ENCODE results near the gene NPW. TPM values are rescaled to one million over a fixed set of nuclear protein-coding genes. Genes with fewer than 3 reads are reported as not detected.

The NPW gene
- total RNA-seq, 1 donor from 2014 or later = 5.0 TPM

- H3K36me3 Mint-ChIP-seq (ENCODE audit: insufficient read depth) = peaks cover 6% of the 10 kb centered on the region
- no peak for DNase-seq (ENCODE audit: low spot score, unreplicated experiment)
- peaks cover 5% of the 10 kb centered on the region for H3K4me1 Mint-ChIP-seq (ENCODE audit: low read depth)
- H3K9me3 Mint-ChIP-seq (ENCODE audit: low read depth) = no peaks in the 10 kb centered on the region
- H3K4me3 Mint-ChIP-seq (ENCODE audit: low read depth) = no peak overlapping the region
- no peak for TF ChIP-seq CTCF (IDR thresholded peaks at IDR 0.05; ENCODE audit: unreplicated experiment)
- H3K27ac Mint-ChIP-seq = no peak overlapping the region
- H3K27me3 Mint-ChIP-seq = no peaks in the 10 kb centered on the region
These were observed 18.6 kb upstream of the NPW start for GRCh38 chr16:2001035-2001434.

- Mint-ChIP-seq H3K36me3 (ENCODE audit: insufficient read depth) (peaks cover 6% of the 10 kb centered on the region), H3K9me3 (ENCODE audit: low read depth) (no peaks in the 10 kb centered on the region), H3K27me3 (no peaks in the 10 kb centered on the region), H3K4me3 (ENCODE audit: low read depth) (no peak overlapping the region), H3K27ac (no peak overlapping the region), H3K4me1 (ENCODE audit: low read depth) (peaks cover 5% of the 10 kb centered on the region)
- TF ChIP-seq CTCF (IDR thresholded peaks at IDR 0.05; ENCODE audit: unreplicated experiment) = no peak
- no peak for DNase-seq (ENCODE audit: low spot score, unreplicated experiment)
These were observed 17.9 kb upstream of the NPW start for GRCh38 chr16:2001456-2002355.

GRCh38 chr16:2002406-2003230 lies 17.0 kb upstream of the NPW start:
- H3K27me3 Mint-ChIP-seq = no peaks in the 10 kb centered on the region
- no peak overlapping the region for H3K27ac Mint-ChIP-seq
- TF ChIP-seq CTCF (IDR thresholded peaks at IDR 0.05; ENCODE audit: unreplicated experiment) = no peak
- no peak for DNase-seq (ENCODE audit: low spot score, unreplicated experiment)
- no peaks in the 10 kb centered on the region for H3K9me3 Mint-ChIP-seq (ENCODE audit: low read depth)
- peaks cover 7% of the 10 kb centered on the region for H3K4me1 Mint-ChIP-seq (ENCODE audit: low read depth)
- H3K4me3 Mint-ChIP-seq (ENCODE audit: low read depth) = no peak overlapping the region
- H3K36me3 Mint-ChIP-seq (ENCODE audit: insufficient read depth) = peaks cover 4% of the 10 kb centered on the region

GRCh38 chr16:2003231-2003826 lies 16.3 kb upstream of the NPW start:
- no peaks in the 10 kb centered on the region for H3K27me3 Mint-ChIP-seq
- peaks cover 11% of the 10 kb centered on the region for H3K4me1 Mint-ChIP-seq (ENCODE audit: low read depth)
- peaks cover 4% of the 10 kb centered on the region for H3K36me3 Mint-ChIP-seq (ENCODE audit: insufficient read depth)
- H3K27ac Mint-ChIP-seq = no peak overlapping the region
- no peaks in the 10 kb centered on the region for H3K9me3 Mint-ChIP-seq (ENCODE audit: low read depth)
- H3K4me3 Mint-ChIP-seq (ENCODE audit: low read depth) = no peak overlapping the region
- TF ChIP-seq CTCF (IDR thresholded peaks at IDR 0.05; ENCODE audit: unreplicated experiment) = no peak
- DNase-seq (ENCODE audit: low spot score, unreplicated experiment) = no peak
